HL-60 (cell line): Measurements from ENCODE around the gene MRPL17.

Experiments used
- DNase-seq, 2 experiments: peaks; one replicate each; pipeline ENCODE4 v3.0.0-alpha.2; 2010 to 2020; ENCODE audit warnings: low read depth in 1 of 2, low spot score in 1 of 2
- H3K27ac ChIP-seq: fragments of 250-450 bp; sonication (Bioruptor Pico); replicated peaks from 2 replicates; pipeline ENCODE4 v1.5.1; 2020; ENCODE audit warnings: mild to moderate bottlenecking, moderate library complexity
- H3K27me3 ChIP-seq: fragments of 250-450 bp; sonication (Bioruptor Pico); 2 replicates; pipeline ENCODE4 v1.5.1; 2021; ENCODE audit warnings: mild to moderate bottlenecking, moderate library complexity; ENCODE audit not compliant: insufficient read depth, poor library complexity, severe bottlenecking
- H3K4me3 ChIP-seq: replicated peaks from 2 replicates; pipeline ENCODE4 v1.5.1; 2011; ENCODE audit warnings: mild to moderate bottlenecking, control low read depth, low read length; ENCODE audit not compliant: insufficient read depth
- GABPA ChIP-seq: IDR thresholded peaks from 2 replicates; pipeline ENCODE4 v1.6.1; 2012; ENCODE audit warnings: low read depth
- POLR2AphosphoS5 ChIP-seq: IDR thresholded peaks from 2 replicates; pipeline ENCODE4 v1.6.1; 2012; ENCODE audit warnings: low read depth
- SPI1 ChIP-seq: IDR thresholded peaks from 2 replicates; pipeline ENCODE4 v1.6.1; 2012; ENCODE audit warnings: low read depth, mild to moderate bottlenecking, borderline replicate concordance
- TF ChIP-seq, protein P1 (sequence below): IDR thresholded peaks from one replicate; pipeline ENCODE4 v1.5.1; 2011; ENCODE audit warnings: low read length, control low read depth, inconsistent platforms; ENCODE audit not compliant: insufficient read depth
- TF ChIP-seq, protein P2 (sequence below): IDR thresholded peaks from 2 replicates; pipeline ENCODE4 v1.6.1; 2012; ENCODE audit warnings: low read depth; ENCODE audit not compliant: insufficient replicate concordance

Gene MRPL17

DNA sequence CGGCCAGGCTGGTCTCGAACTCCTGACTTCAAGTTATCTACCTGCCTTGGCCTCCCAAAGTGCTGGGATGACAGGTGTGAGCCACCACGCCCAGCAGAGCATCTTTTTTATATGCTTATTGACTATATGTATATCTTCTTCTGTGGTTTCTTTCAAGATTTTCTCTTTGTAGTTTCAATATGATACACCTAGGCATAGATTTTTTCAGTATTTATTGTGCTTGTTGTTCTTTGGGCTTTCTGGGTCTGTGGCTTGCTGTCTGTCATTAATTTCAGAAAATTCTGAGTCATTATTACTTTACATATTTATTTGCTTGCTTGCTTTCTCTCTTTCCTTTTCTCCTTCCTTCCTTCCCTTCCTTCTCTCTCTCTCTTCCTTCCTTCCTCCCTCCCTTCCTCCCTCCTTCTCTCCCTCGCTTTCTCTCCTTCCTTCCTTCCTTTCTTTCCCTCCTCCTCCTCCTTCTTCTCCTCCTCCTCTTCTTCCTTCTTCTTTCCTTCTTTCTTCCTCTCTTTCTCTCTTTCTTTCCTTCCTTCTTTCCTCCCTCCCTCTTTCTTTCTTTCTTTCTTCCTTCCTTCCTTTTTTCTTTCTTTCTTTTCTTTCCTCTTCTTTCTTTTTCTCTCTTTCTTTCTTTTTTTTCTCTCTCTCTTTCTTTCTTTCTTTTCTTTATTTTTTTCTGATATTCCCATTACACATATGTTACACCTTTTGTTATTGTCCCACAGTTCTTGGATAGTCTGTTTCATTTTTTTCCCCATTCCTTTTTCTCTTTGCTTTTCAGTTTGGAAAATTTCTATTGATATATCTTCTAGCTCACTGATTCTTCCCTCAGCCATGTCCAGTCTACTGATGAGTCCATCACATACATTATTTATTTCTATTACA lies 16.6 kb downstream of the MRPL17 start:
- Histone ChIP-seq H3K27me3 (no peaks in the 10 kb centered on the region), H3K27ac (no peak overlapping the region), H3K4me3 (no peak overlapping the region)
- DNase-seq = no peak
- TF ChIP-seq POLR2AphosphoS5 (no peak), GABPA (no peak), SPI1 (no peak)
- TF ChIP-seq, protein P1, sequence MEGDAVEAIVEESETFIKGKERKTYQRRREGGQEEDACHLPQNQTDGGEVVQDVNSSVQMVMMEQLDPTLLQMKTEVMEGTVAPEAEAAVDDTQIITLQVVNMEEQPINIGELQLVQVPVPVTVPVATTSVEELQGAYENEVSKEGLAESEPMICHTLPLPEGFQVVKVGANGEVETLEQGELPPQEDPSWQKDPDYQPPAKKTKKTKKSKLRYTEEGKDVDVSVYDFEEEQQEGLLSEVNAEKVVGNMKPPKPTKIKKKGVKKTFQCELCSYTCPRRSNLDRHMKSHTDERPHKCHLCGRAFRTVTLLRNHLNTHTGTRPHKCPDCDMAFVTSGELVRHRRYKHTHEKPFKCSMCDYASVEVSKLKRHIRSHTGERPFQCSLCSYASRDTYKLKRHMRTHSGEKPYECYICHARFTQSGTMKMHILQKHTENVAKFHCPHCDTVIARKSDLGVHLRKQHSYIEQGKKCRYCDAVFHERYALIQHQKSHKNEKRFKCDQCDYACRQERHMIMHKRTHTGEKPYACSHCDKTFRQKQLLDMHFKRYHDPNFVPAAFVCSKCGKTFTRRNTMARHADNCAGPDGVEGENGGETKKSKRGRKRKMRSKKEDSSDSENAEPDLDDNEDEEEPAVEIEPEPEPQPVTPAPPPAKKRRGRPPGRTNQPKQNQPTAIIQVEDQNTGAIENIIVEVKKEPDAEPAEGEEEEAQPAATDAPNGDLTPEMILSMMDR = no peak
- TF ChIP-seq, protein P2, sequence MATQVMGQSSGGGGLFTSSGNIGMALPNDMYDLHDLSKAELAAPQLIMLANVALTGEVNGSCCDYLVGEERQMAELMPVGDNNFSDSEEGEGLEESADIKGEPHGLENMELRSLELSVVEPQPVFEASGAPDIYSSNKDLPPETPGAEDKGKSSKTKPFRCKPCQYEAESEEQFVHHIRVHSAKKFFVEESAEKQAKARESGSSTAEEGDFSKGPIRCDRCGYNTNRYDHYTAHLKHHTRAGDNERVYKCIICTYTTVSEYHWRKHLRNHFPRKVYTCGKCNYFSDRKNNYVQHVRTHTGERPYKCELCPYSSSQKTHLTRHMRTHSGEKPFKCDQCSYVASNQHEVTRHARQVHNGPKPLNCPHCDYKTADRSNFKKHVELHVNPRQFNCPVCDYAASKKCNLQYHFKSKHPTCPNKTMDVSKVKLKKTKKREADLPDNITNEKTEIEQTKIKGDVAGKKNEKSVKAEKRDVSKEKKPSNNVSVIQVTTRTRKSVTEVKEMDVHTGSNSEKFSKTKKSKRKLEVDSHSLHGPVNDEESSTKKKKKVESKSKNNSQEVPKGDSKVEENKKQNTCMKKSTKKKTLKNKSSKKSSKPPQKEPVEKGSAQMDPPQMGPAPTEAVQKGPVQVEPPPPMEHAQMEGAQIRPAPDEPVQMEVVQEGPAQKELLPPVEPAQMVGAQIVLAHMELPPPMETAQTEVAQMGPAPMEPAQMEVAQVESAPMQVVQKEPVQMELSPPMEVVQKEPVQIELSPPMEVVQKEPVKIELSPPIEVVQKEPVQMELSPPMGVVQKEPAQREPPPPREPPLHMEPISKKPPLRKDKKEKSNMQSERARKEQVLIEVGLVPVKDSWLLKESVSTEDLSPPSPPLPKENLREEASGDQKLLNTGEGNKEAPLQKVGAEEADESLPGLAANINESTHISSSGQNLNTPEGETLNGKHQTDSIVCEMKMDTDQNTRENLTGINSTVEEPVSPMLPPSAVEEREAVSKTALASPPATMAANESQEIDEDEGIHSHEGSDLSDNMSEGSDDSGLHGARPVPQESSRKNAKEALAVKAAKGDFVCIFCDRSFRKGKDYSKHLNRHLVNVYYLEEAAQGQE = no peak

DNA sequence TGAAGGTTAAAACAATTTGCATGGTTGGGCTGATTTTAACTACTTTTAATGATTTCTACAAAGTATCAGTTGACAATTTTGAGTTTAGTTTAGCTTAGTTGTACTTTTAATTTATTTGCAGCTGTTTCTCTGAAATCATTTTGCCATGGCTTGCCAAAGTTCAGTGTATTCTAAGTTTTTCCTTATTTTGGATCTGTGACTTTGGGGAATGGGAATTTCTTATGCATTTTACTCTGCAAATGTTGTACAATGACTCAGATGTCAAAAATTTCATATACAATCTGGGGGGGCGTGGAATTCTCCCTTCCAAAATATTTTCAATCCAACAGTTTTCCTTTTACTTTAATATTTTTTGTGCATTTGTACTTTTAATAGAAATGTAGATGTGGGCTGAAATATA lies 18.6 kb downstream of the MRPL17 start:
- Histone ChIP-seq H3K4me3 (no peak overlapping the region), H3K27ac (no peak overlapping the region), H3K27me3 (no peaks in the 10 kb centered on the region)
- TF ChIP-seq, protein P2 = no peak
- TF ChIP-seq, protein P1 = no peak
- TF ChIP-seq GABPA (no peak), POLR2AphosphoS5 (no peak), SPI1 (no peak)
- DNase-seq = no peak

DNA sequence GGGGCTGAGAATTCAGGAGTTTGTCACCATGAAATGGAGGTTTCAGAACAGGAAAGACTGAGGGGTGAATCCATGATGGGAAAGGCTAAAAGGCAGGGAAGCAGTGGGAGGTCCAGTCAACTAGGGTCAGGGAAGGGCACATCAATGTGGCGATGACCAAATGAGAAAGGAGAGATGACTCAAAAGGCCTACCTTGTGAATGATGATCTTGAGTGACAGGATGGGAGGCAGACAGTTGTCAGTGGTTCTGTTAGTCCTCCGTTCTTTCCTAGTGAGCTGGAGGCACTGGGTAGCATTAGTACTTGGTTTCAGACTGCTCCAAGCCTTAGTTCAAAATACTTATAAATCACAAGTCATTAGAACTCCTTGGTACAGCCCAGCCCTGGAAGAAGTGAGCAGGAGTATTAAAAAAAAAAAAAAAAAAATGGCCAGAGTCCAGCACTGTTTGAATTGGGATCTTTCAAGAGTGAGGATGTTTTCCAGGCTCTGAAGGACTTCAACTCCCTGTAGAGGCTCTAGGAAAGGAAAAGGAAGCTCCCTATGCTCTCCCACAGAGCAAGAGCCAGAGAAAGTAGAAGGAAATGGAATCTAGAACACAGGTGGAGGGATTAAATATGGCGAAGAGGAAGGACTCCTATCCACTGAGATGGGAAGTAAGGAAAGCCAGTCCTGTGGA lies 19.2 kb downstream of the MRPL17 start:
- Histone ChIP-seq H3K27me3 (no peaks in the 10 kb centered on the region), H3K27ac (no peak overlapping the region), H3K4me3 (no peak overlapping the region)
- no peak for DNase-seq
- TF ChIP-seq SPI1 (no peak), GABPA (no peak), POLR2AphosphoS5 (no peak)
- TF ChIP-seq, protein P2 = no peak
- TF ChIP-seq, protein P1 = no peak
